Uterus (tissue), 2 donors: ENCODE data around the gene OTUB2.

Experiments used
- POLR2A ChIP-seq, 2 donors: fragments of 450-650 bp; IDR thresholded peaks; one replicate each; pipeline ENCODE4 v1.6.1; 2016; ENCODE audit warnings: antibody characterized with exemption in 2 of 2, mild to moderate bottlenecking in 1 of 2, moderate library complexity in 1 of 2
- TF ChIP-seq, protein P1 (sequence below), 4 experiments: fragments of 200-600 bp in 2 of 4; fragments of 450-650 bp in 2 of 4; sonication (generic) in 2 of 4; IDR thresholded peaks; one replicate each; pipeline ENCODE4 v1.5.1; 2016 to 2019; ENCODE audit warnings: antibody characterized with exemption in 4 of 4, mild to moderate bottlenecking in 2 of 4, moderate library complexity in 1 of 4

DNA sequence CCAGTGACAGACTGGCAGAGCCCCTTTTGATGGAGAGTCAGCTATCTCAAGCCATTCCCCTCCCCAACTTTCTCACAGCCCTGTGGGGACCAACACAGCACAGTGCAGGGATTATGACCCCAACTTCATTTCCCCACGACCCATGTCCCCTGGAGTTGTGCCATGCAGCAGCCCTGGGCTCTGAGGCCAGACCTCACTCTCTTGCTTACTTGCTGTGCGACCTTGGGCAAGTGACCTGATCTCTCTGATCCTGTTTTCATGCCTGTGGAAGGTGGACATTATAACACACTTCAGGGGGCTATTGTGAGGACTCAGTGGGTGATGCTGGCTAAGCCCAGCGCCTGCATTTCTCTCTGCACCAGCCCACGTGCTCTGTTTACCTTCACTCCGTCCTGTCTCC is 14.1 kb downstream of the OTUB2 start:
- TF ChIP-seq, protein P1, sequence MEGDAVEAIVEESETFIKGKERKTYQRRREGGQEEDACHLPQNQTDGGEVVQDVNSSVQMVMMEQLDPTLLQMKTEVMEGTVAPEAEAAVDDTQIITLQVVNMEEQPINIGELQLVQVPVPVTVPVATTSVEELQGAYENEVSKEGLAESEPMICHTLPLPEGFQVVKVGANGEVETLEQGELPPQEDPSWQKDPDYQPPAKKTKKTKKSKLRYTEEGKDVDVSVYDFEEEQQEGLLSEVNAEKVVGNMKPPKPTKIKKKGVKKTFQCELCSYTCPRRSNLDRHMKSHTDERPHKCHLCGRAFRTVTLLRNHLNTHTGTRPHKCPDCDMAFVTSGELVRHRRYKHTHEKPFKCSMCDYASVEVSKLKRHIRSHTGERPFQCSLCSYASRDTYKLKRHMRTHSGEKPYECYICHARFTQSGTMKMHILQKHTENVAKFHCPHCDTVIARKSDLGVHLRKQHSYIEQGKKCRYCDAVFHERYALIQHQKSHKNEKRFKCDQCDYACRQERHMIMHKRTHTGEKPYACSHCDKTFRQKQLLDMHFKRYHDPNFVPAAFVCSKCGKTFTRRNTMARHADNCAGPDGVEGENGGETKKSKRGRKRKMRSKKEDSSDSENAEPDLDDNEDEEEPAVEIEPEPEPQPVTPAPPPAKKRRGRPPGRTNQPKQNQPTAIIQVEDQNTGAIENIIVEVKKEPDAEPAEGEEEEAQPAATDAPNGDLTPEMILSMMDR (IDR thresholded peaks at IDR 0.05): no peak
- no peak for TF ChIP-seq POLR2A (IDR thresholded peaks at IDR 0.05)
